Measurements from ENCODE around the gene S1PR3.

S1PR3 gene

DNA sequence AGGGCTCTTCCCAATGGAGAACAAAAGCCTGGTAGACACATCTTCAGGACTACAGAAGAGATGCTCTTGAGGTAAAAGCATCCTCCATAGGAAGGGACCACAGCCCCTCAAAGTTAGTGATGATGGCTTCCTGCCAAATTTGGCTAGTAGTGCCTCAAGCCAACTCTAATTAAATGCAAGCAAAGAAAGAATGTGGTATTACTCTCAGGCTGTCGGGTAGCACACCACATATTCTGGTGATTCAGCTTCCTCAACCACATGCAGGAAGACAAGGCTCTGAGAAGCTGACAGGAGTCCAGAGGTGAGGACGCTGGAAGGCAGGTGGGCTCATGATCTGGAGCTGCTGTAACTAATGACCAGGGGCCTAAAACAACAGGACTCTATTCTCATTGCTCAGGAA, 37.2 kb upstream of the S1PR3 start:
- Mint-ChIP-seq H3K27ac (no peak overlapping the region), H3K4me1 (ENCODE audit: low read depth) (peaks cover 32% of the 10 kb centered on the region), H3K4me3 (no peak overlapping the region), H3K9me3 (no peaks in the 10 kb centered on the region), H3K27me3 (ENCODE audit: low read depth) (peaks cover 16% of the 10 kb centered on the region), H3K36me3 (ENCODE audit: low read depth) (no peaks in the 10 kb centered on the region)
- DNase-seq (ENCODE audit: low spot score): no peak

DNA sequence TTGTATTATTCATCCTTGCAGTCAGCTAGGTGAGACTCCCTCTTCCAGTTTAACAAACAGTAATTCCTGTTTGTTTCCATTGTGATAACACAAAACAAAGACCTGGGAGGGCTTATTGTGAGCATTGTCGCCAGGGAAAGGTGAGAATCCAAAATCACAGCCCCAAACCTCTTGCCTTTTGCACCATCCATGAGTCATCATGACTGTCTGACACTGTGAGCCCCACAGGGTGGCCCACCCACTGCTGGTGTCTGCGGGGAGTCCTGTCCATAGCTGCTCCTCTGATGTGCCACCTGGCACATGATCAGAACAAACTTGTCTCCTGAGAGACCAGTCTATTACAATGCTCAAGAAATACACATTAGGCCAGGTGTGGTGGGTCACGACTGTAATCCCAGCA, 33.7 kb upstream of the S1PR3 start:
- no peaks in the 10 kb centered on the region for H3K36me3 Mint-ChIP-seq (ENCODE audit: low read depth)

DNA sequence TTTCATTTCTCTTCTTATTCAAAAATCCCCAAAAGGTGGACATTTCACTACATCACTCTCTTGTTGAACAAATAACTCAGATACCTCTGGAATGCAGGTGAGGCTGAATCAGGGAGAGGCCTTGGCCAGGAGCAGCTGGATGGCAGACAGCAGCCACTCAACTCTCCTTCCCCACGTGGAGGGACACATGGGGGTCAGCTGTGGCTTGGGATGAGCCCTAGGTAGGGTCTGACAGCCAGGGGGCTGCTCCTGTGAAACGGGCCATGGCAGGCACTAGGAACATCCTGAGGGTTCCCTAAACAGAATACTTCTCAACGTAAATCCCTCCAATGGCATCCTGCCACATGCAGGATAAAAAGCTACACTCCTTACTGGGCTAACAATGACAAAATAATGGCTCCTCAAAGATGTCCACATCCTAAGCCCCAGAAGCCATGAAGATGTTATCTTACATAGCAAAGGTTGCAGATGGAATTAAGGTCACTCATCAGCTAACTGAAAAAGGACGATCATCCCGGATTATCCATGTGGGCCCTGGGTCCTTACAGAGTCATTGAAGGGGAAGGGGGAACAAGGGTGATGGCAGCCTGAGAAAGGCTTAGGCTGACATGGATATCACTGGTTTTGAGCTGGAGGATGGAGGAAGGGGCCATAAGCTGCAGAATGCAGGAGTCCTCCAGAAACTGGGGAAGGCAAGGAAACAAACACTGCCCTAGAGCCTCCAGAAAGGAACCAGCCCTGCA, 31.4 kb upstream of the S1PR3 start:
- DNase-seq (ENCODE audit: low spot score): no peak
- Mint-ChIP-seq H3K9me3 (no peaks in the 10 kb centered on the region), H3K27ac (no peak overlapping the region), H3K27me3 (ENCODE audit: low read depth) (peaks cover 44% of the 10 kb centered on the region), H3K4me3 (no peak overlapping the region), H3K4me1 (ENCODE audit: low read depth) (no peaks in the 10 kb centered on the region), H3K36me3 (ENCODE audit: low read depth) (no peaks in the 10 kb centered on the region)

More for the DNA sequence above, 33.7 kb upstream of the S1PR3 start:
- no peak overlapping the region for H3K4me3 Mint-ChIP-seq
- peaks cover 32% of the 10 kb centered on the region for H3K27me3 Mint-ChIP-seq (ENCODE audit: low read depth)
- no peak overlapping the region for H3K27ac Mint-ChIP-seq
- H3K9me3 Mint-ChIP-seq: no peaks in the 10 kb centered on the region
- peaks cover 15% of the 10 kb centered on the region for H3K4me1 Mint-ChIP-seq (ENCODE audit: low read depth)
- DNase-seq (ENCODE audit: low spot score): no peak

DNA sequence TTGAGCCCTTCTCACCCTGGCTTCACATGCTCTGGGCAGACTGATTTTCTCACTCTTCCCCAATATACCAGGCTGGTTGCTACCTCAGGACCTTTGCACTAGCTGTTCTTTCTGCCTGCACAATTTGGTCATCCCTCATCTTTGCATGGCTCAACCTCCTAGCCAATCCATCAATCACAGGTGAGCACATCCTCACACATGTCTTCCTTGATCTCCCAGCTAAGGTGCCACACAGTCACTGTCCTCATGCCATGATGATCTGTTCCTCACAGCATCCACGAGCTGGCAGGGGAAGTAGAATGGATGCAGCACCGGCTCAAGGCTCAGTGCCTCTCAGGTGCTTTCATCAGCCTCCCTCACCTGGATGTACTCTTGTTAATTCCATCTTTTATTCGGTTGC, 30.6 kb upstream of the S1PR3 start:
- Mint-ChIP-seq H3K27ac (no peak overlapping the region), H3K9me3 (no peaks in the 10 kb centered on the region), H3K4me3 (no peak overlapping the region), H3K4me1 (ENCODE audit: low read depth) (no peaks in the 10 kb centered on the region), H3K27me3 (ENCODE audit: low read depth) (peaks cover 42% of the 10 kb centered on the region), H3K36me3 (ENCODE audit: low read depth) (no peaks in the 10 kb centered on the region)
- no peak for DNase-seq (ENCODE audit: low spot score)

DNA sequence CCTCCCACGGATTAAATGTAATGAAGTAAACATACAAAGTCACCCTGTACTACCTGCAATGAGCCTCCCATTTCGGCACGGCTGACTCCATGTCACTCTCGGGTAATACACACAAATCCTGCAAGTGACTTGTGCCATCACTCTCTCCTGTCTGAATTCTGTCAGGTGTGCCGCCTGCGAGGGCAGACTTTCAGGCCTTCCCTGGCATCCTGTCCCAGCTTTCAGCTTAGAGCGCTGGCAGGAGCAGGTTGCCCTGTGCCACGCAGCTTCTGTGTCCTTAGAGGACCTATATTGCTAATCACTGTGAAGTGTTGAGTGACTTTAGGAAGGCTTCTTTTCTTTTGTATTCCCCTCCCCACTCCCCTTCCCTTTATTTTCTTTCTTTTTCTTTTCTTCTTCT, 25.8 kb upstream of the S1PR3 start:
- Mint-ChIP-seq H3K27ac (no peak overlapping the region), H3K36me3 (ENCODE audit: low read depth) (no peaks in the 10 kb centered on the region), H3K4me1 (ENCODE audit: low read depth) (no peaks in the 10 kb centered on the region), H3K9me3 (no peaks in the 10 kb centered on the region), H3K27me3 (ENCODE audit: low read depth) (peaks cover 41% of the 10 kb centered on the region), H3K4me3 (no peak overlapping the region)
- no peak for DNase-seq (ENCODE audit: low spot score)

DNA sequence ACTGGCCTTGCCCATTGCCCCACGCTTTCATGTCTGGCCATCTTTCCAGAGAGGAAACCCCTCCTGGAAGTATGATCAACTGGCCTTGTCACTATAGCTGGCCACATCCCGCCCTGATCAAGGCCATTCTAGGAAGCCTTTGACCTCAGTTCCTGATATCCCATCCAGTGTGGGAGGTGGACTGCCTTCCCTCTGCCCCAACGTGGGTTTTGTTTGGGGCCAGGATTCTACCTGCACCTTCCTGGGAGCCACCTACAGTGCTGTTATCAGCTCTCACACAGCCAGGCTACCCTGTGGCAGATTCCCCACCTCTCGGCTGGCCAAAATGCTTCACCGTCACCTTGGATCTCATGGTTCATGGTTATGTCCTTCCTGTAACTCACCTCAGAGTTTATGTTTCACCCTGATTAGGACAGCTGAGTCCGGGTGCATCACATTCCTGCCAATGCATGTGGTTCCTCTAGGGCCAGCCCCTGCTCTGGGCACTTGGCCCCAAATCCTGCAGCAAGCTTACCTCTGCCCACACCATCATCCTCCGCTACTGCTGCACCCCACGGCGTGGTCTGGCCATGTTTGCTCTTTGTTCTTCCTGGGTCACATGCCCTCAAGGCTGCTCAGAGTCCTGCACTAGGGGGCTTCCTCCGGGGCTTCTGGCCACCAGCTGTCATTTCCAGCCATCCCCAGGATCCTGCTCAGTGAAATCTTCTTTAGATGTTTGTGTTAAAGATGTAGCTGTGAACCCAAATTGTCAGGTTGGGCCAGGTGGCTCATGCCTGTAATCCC, 24.2 kb upstream of the S1PR3 start:
- peaks cover 27% of the 10 kb centered on the region for H3K27me3 Mint-ChIP-seq (ENCODE audit: low read depth)
- no peak overlapping the region for H3K4me3 Mint-ChIP-seq
- no peaks in the 10 kb centered on the region for H3K4me1 Mint-ChIP-seq (ENCODE audit: low read depth)
- no peak for DNase-seq (ENCODE audit: low spot score)
- no peaks in the 10 kb centered on the region for H3K9me3 Mint-ChIP-seq
- no peaks in the 10 kb centered on the region for H3K36me3 Mint-ChIP-seq (ENCODE audit: low read depth)
- H3K27ac Mint-ChIP-seq: no peak overlapping the region

DNA sequence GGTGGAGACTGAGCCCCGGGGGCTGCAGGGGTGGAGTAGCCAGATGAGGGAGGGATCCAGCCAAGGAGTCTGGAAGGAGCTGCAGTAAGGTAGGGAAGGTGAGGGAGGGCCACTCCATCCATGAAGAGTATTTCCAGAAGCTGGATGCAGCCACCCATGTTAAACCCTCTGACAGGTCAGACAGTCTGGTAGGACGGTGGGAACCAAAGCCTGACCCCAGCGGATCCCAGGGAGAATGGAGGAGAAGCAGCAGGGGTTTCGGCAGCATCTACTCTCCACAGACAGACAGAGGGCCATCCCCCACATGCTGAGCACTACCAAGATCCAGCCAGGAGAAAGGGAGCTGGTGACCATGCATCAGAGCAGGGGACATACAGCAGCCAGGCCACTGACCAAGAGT, 22.5 kb upstream of the S1PR3 start:
- Mint-ChIP-seq H3K36me3 (ENCODE audit: low read depth) (no peaks in the 10 kb centered on the region), H3K4me3 (no peak overlapping the region), H3K9me3 (no peaks in the 10 kb centered on the region), H3K27me3 (ENCODE audit: low read depth) (peaks cover 18% of the 10 kb centered on the region), H3K4me1 (ENCODE audit: low read depth) (no peaks in the 10 kb centered on the region), H3K27ac (no peak overlapping the region)
- no peak for DNase-seq (ENCODE audit: low spot score)

DNA sequence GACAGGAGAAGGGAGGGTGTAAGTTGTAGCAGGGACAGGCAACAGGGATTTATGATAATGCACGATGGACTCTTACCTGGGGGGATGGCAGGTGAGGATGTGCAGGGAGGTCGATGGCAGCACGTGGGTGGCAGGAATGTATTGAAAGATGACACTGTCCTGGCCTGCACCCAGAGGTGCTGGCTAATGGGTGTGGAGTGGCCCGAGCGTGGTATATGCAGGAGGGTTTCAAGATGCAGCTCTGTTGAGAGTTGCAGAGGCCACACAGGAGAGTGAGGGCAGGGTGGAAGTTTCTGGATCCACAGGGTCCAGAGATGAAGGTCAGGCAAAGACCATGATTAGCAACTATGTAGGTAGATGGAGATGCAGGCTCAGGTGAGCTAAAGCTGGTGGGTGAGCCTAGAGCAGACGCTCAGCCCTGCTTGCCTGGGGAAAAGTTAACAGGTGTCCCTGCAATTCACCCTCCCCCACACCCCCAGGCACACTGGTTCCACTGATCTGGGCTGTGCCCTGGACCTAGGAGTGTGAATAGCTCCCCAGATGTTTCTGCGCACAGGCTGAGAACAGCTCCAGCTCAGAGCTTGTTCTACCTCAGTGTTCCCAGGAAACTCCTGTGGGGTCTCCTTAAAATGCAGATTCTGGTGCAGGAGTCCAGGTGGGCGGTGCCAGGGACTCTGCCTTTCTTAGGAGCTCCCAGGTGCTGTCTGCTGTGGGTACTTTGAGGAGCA, 21.5 kb upstream of the S1PR3 start:
- DNase-seq (ENCODE audit: low spot score): no peak

DNA sequence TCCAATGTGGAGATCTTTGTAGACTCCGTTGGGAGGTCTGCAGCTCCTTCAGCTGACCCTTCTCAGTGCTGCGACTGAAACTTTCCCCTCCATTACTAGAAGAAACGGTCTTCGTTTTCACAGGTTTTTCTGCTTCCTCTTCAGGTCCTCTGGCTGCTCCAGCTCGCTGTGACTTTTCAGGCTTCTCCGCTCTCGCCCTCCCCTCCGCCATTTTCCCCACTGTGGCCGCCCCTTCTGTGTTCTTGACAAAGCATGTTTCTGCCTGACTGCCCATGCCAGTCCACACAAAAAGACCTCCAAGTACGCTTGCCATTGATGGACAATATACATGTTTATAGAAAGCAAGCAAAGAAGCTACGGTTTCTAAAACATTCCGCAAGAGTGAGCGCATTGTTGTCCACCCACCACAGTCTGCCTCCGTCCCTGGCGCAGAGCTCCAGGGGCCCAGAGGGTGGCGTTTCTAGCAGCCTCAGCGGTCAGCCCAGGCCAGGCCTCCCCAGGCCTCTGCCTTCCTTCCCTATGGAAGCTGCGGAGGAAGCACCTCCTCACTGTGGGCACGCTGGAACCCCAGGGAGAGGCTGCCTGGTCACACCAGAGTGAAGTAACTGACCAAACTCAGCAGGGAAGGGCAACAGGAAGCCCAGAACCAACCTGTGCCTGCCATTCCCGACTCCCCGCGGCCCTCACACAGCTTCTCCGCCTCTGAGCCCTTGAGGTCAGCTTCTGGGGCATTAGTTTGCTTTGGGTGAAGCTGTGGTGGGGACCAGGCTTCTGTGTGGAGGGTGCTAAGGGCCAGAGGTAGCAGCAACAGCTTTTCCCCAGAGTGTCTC, 19.9 kb upstream of the S1PR3 start:
- no peaks in the 10 kb centered on the region for H3K9me3 Mint-ChIP-seq
- H3K4me1 Mint-ChIP-seq (ENCODE audit: low read depth): no peaks in the 10 kb centered on the region
- no peak overlapping the region for H3K27ac Mint-ChIP-seq
- H3K27me3 Mint-ChIP-seq (ENCODE audit: low read depth): peaks cover 11% of the 10 kb centered on the region
- no peaks in the 10 kb centered on the region for H3K36me3 Mint-ChIP-seq (ENCODE audit: low read depth)
- no peak for DNase-seq (ENCODE audit: low spot score)
- no peak overlapping the region for H3K4me3 Mint-ChIP-seq

More for the DNA sequence above, 21.5 kb upstream of the S1PR3 start:
- Mint-ChIP-seq H3K4me3 (no peak overlapping the region), H3K27me3 (ENCODE audit: low read depth) (peaks cover 14% of the 10 kb centered on the region), H3K27ac (no peak overlapping the region), H3K4me1 (ENCODE audit: low read depth) (no peaks in the 10 kb centered on the region), H3K36me3 (ENCODE audit: low read depth) (no peaks in the 10 kb centered on the region), H3K9me3 (no peaks in the 10 kb centered on the region)

DNA sequence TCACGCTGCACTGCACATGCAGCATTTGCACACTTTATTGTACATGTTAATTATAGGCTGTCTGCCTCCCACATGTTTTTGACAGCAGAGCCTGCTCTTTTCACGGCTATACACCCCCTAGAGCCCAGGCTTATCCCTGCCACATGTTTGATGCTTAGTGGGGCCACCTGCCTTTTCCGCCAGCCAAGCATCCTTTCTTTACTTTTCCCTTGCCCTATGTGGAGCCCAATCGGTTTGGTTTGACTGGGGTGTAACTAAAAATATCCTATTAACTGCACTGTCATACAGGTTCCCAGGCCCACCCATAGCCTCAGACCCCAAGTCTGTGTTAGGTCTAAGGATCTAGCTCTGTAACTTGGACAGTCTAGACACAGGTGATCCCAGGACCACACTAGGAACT, 18.9 kb upstream of the S1PR3 start:
- no peak overlapping the region for H3K27ac Mint-ChIP-seq
- peaks cover 2% of the 10 kb centered on the region for H3K4me1 Mint-ChIP-seq (ENCODE audit: low read depth)
- H3K27me3 Mint-ChIP-seq (ENCODE audit: low read depth): peaks cover 11% of the 10 kb centered on the region
- no peaks in the 10 kb centered on the region for H3K36me3 Mint-ChIP-seq (ENCODE audit: low read depth)
- no peaks in the 10 kb centered on the region for H3K9me3 Mint-ChIP-seq
- no peak overlapping the region for H3K4me3 Mint-ChIP-seq
- no peak for DNase-seq (ENCODE audit: low spot score)

DNA sequence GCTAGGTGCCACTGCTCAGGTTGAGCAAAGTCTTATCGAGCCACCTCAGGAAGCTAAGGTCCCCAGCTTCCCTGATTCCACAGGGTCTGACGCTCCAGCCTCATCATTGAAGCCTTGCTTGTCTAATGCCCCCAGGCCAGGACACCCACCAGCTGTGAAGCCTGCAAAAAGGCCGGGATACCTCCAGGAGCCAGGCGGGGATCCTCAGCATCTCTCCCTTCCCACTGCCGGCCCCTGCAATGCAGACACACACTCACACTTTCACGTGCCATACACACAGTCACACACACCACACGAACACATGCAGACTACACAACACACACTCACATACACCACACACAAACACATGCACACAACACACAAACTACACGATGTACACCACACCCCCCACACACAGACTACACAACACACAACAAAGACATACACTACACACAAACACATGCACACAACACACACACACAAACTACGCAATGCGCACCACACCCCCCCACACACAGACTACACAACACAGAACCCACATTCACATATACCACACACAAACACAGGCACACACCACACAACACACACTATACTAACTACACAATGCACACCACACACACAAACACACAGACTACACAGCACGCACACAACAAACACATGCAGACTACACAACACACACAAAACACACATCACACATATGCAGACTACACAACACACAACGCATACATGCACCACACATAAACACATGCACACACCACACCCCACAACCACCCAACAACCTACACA, 17.8 kb upstream of the S1PR3 start:
- no peak overlapping the region for H3K27ac Mint-ChIP-seq
- H3K27me3 Mint-ChIP-seq (ENCODE audit: low read depth): peaks cover 13% of the 10 kb centered on the region
- no peaks in the 10 kb centered on the region for H3K9me3 Mint-ChIP-seq
- H3K4me3 Mint-ChIP-seq: no peak overlapping the region
- peaks cover 2% of the 10 kb centered on the region for H3K4me1 Mint-ChIP-seq (ENCODE audit: low read depth)
- no peaks in the 10 kb centered on the region for H3K36me3 Mint-ChIP-seq (ENCODE audit: low read depth)
- DNase-seq (ENCODE audit: low spot score): no peak

DNA sequence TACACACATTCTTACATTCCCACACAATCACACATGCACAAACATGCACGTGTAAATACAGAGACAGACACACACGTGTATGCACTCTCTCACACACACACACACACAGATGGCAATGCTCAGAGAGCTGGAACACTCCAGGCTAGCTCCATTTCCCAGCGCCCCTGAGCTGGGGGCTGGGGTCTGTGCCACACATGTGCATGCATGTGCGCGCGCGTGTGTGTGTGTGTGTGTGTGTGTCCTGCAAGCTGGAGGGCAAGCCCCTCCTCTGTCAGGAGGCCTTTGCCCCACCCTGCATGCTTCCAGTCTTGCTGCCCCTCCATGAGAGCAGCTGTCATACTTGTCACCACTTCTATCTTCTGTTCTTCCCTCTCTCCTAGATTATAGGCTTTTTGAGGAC, 16.6 kb upstream of the S1PR3 start:
- Mint-ChIP-seq H3K4me3 (no peak overlapping the region), H3K36me3 (ENCODE audit: low read depth) (no peaks in the 10 kb centered on the region), H3K27ac (no peak overlapping the region), H3K4me1 (ENCODE audit: low read depth) (peaks cover 2% of the 10 kb centered on the region), H3K27me3 (ENCODE audit: low read depth) (peaks cover 10% of the 10 kb centered on the region), H3K9me3 (no peaks in the 10 kb centered on the region)
- no peak for DNase-seq (ENCODE audit: low spot score)

Data from T-helper 2 cell treated with Interferon-gamma antibody and Interleukin-4, amounts not matched to agents 5 μg/mL and 100 μg/mL, for 36 hours (primary cell).